GM10248 (cell line): Measurements from ENCODE around the gene HAT1.

Experiments
- CTCF ChIA-PET: fragments of 300-600 bp; sonication (Branson Sonifier 250); formaldehyde crosslinking; extraction: SDS; loops from one replicate; lab custom pipeline; 2021; ENCODE audit warnings: antibody characterized with exemption; lab: Yijun Ruan, JAX
- POLR2A ChIA-PET: fragments of 350-650 bp; sonication (Branson Sonifier 250); formaldehyde crosslinking; extraction: SDS; loops from one replicate; lab custom pipeline; 2020; ENCODE audit warnings: antibody characterized with exemption; lab: Yijun Ruan, JAX
- DNase-seq: peaks from one replicate; pipeline ENCODE4 v3.0.0; 2012; ENCODE audit errors: extremely low spot score
- TF ChIP-seq, protein P1 (sequence below): IDR thresholded peaks from 2 replicates; pipeline ENCODE4 v1.5.1; 2012; ENCODE audit warnings: mild to moderate bottlenecking, low read depth; ENCODE audit errors: extremely low read depth, missing control alignments, control extremely low read depth

HAT1 gene

DNA sequence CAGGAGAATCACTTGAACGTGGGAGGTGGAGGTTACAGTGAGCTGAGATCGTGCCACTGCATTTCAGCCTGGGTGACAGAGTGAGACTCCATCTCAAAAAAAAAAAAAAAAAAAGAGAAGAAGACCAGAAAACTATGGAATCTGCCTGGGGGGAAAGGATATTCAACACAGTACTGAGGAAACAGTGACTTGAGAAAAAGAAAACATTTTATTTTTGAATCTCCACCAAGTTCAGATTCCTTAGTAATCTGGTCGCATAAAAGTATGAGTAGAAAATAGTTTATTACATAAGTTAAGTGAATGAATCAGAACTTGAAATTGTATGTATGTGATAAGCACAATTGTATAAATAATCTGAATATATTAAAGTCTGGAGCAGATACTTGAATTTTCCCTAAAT, 13.0 kb upstream of the HAT1 start:
- DNase-seq = no peak
- TF ChIP-seq, protein P1, sequence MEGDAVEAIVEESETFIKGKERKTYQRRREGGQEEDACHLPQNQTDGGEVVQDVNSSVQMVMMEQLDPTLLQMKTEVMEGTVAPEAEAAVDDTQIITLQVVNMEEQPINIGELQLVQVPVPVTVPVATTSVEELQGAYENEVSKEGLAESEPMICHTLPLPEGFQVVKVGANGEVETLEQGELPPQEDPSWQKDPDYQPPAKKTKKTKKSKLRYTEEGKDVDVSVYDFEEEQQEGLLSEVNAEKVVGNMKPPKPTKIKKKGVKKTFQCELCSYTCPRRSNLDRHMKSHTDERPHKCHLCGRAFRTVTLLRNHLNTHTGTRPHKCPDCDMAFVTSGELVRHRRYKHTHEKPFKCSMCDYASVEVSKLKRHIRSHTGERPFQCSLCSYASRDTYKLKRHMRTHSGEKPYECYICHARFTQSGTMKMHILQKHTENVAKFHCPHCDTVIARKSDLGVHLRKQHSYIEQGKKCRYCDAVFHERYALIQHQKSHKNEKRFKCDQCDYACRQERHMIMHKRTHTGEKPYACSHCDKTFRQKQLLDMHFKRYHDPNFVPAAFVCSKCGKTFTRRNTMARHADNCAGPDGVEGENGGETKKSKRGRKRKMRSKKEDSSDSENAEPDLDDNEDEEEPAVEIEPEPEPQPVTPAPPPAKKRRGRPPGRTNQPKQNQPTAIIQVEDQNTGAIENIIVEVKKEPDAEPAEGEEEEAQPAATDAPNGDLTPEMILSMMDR = no peak
- CTCF ChIA-PET = no interaction called here
- POLR2A ChIA-PET = interaction anchor here (0.6 kb wide), 1 partner anchor 13 kb away, joined by 3 read pairs; the partner anchor contains the start of gene HAT1

DNA sequence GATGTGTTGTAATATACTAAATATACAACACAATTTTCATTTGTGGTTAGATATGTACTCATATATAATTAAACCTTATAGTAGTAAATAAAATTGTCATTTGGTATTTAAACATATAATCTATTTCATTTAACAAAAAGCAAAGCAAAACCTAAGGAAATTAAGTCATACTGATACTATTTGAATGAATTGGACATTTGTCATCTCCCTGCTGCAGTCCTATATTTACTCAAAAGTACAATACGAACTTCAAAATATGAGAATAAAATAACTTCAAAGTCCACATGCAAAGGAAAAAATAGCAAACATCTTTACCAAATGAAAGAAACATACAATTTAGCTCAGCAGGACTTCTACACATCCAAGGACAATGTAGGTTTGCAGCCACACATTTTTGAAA, 11.8 kb upstream of the HAT1 start:
- ChIA-PET CTCF (interaction anchor here (0.6 to 1.2 kb wide), 2 partner anchors 9 to 12 kb away, joined by 3 read pairs; partner anchors contain the start of gene HAT1), POLR2A (no interaction called here)
- TF ChIP-seq, protein P1 = no peak
- DNase-seq = no peak

DNA sequence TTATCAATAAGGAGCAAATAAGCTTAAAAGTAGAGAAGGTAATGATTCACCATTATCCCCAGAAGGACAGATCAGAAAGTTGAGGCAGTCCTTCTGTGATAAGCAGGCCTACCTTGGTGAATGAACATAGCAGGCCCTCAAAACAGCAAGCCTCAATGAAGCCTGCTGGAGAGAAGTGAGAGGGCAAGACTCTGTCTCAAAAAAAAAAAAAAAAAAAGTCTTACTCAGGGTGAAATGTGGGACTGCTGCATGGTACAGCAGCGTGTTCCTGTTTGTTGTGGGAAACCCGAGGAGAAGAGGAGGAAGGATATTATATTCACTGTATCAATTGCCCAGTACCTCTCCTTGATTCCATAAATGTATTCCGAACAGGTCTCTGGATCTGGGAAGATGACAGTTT, 8.7 kb upstream of the HAT1 start:
- TF ChIP-seq, protein P1 = no peak
- ChIA-PET CTCF (interaction anchor here (0.8 to 2.4 kb wide), 2 partner anchors 9 to 32 kb away, joined by 3 to 10 read pairs; partner anchors contain the start of gene HAT1), POLR2A (no interaction called here)
- no peak for DNase-seq

DNA sequence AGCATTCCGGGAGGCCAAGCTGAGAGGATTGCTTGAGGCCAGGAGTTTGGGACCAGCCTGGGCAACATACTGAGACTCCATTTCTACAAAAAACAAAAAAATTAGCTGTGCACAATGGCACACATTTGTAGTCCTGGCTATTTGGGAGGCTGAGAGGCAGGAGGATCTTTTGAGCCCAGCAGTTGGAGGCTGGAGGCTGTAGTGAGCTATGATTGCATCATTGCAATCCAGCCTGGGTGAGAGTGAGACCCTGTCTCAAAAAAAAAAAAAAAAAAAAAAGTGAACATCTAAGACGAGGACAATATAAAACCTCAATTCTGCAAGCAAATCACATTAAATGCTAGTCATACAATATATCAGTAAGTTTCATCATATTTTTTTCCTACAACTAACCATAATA, 2.8 kb upstream of the HAT1 start:
- TF ChIP-seq, protein P1 = no peak
- CTCF ChIA-PET = interaction anchor here (0.6 kb wide), 1 partner anchor 9 kb away, joined by 3 read pairs; no protein-coding TSS in a partner anchor
- no peak for DNase-seq
- POLR2A ChIA-PET = no interaction called here

DNA sequence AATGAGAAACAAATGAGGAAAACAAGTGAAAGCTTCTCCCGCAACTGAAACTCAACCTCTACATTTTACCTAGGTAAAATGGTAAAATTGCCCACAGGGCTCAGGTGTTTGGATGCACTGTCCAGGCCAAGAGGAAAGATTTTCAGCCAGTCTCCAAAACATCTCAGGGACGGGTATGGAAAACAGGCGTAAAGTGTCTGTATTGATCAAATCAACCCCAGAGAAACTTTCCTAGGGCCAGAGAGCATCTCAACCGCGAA, 361 bp upstream of the HAT1 start:
- TF ChIP-seq, protein P1 = no peak
- DNase-seq = no peak
- CTCF ChIA-PET = interaction anchor here (1.0 to 3.2 kb wide), 6 partner anchors 8 to 218 kb away, joined by 3 to 14 read pairs (median 5); partner anchors contain the start of gene SLC25A12
- POLR2A ChIA-PET = interaction anchor here (0.5 to 0.8 kb wide), 4 partner anchors 13 to 505 kb away, joined by 3 to 5 read pairs (median 4); partner anchors contain the start of gene SLC25A12

DNA sequence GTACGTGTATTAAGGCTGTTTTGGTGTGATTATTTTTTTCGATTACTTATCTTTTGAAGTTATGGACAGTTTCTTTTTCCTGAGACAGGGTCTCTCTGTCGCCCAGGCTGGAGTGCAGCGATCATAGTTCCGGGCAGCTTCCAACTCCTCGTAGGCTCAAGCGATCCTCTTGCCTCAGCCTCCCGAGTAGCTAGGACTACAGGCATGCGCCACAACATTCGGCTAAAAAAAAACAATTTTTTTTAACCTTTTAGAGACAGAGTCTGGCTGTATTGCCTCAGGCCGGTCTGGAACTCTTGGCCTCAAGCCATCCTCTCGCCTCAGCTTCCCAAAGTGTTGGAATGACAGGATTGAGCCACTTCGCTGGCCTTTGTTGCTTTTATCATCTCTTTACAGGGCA, 945 bp downstream of the HAT1 start:
- DNase-seq = no peak
- TF ChIP-seq, protein P1 = no peak
- POLR2A ChIA-PET = interaction anchor here (0.6 to 0.7 kb wide), 2 partner anchors 9 to 598 kb away, joined by 3 read pairs; no protein-coding TSS in a partner anchor
- CTCF ChIA-PET = interaction anchor here (0.9 to 3.2 kb wide), 8 partner anchors 9 to 219 kb away, joined by 3 to 14 read pairs (median 4); partner anchors contain the start of gene SLC25A12
